Aorta (tissue), 5 donors: ENCODE measurements around the gene HYDIN. TPM values are rescaled to one million over a fixed set of nuclear protein-coding genes. Genes with fewer than 3 reads are reported as not detected.

Experiments used
- ATAC-seq: fragments of 200-7000 bp; cut with Tn5 transposase; one replicate; pipeline ENCODE4 v1.9.1; 2022; ENCODE audit warnings: moderate library complexity; ENCODE audit not compliant: low FRiP score
- DNase-seq, 2 donors: peaks; one replicate each; pipeline ENCODE4 v3.0.0-alpha.2; 2020
- H3K27ac ChIP-seq, 2 donors: one replicate each; pipeline ENCODE4 v1.5.1; 2013; ENCODE audit warnings: low read length in 2 of 2, mild to moderate bottlenecking in 2 of 2, moderate library complexity in 2 of 2, control low read depth in 1 of 2, inconsistent platforms in 1 of 2, low read depth in 1 of 2
- H3K27me3 ChIP-seq, 2 donors: one replicate each; pipeline ENCODE4 v1.6.1; 2013; ENCODE audit warnings: control low read depth in 1 of 2, low read length in 1 of 2, mild to moderate bottlenecking in 1 of 2, moderate library complexity in 1 of 2; ENCODE audit not compliant: insufficient read depth in 2 of 2, control insufficient read depth in 1 of 2
- H3K36me3 ChIP-seq, 2 donors: one replicate each; pipeline ENCODE4 v1.6.1; 2013; ENCODE audit warnings: control low read depth in 1 of 2, low read length in 1 of 2, mild to moderate bottlenecking in 1 of 2; ENCODE audit not compliant: insufficient read depth in 2 of 2, control insufficient read depth in 1 of 2
- H3K4me1 ChIP-seq, 2 donors: one replicate each; pipeline ENCODE4 v1.6.1; 2013; ENCODE audit warnings: low read length in 2 of 2, control low read depth in 1 of 2, mild to moderate bottlenecking in 1 of 2, moderate library complexity in 1 of 2; ENCODE audit not compliant: insufficient read depth in 2 of 2, control insufficient read depth in 1 of 2
- H3K4me3 ChIP-seq, 2 donors: one replicate each; pipeline ENCODE4 v1.5.1; 2013; ENCODE audit warnings: low read length in 2 of 2, control low read depth in 1 of 2, mild to moderate bottlenecking in 1 of 2
- H3K9me3 ChIP-seq: one replicate; pipeline ENCODE4 v1.6.1; 2013; ENCODE audit warnings: mild to moderate bottlenecking, low read length; ENCODE audit not compliant: control insufficient read depth
- WGBS, 2 donors: extraction: QIAGEN DNeasy Blood & Tissue Kit; methylation state at CpG; one replicate each; pipeline ENCODE4 v1.1.7; 2013; 5-methylcytosine and 5-hydroxymethylcytosine counted together
- intact Hi-C, 2 donors: fragments of 100-400 bp; cut with DNase I; formaldehyde crosslinking; loops; one replicate each; pipeline versions ENCODE4 v1.14.2 to v1.15.0; 2022
- polyA plus RNA-seq, 2 donors: library from polyadenylated mRNA; stranded (reverse); fragments of 200-250 nt; gene quantifications; one replicate each; pipeline ENCODE4 v1.2.3, GENCODE V29; 2013
- total RNA-seq, 2 donors: library from RNA; stranded (reverse); fragmentation: NEBNext Ultra II Directional; extraction: Animal tissue kit (Norgen Biotek cat#: 25700); gene quantifications; one replicate each; pipeline ENCODE4 v1.2.1, GENCODE V29; 2021
- donor health status: healthy with polysubstance abuse.
- donor health status: Bipolar disorder and iron deficiency.
- donor health status: DM: no; HTN: no; CAD: no.
- donor health status: DM: no; HTN: no; CAD: no.
- donor health status: DM: yes; HTN: yes; CAD: no.

HYDIN gene
- total and polyA plus RNA-seq, 4 donors, result 0.38 to 4.8 (median 4.2) TPM; not detected in 1

DNA sequence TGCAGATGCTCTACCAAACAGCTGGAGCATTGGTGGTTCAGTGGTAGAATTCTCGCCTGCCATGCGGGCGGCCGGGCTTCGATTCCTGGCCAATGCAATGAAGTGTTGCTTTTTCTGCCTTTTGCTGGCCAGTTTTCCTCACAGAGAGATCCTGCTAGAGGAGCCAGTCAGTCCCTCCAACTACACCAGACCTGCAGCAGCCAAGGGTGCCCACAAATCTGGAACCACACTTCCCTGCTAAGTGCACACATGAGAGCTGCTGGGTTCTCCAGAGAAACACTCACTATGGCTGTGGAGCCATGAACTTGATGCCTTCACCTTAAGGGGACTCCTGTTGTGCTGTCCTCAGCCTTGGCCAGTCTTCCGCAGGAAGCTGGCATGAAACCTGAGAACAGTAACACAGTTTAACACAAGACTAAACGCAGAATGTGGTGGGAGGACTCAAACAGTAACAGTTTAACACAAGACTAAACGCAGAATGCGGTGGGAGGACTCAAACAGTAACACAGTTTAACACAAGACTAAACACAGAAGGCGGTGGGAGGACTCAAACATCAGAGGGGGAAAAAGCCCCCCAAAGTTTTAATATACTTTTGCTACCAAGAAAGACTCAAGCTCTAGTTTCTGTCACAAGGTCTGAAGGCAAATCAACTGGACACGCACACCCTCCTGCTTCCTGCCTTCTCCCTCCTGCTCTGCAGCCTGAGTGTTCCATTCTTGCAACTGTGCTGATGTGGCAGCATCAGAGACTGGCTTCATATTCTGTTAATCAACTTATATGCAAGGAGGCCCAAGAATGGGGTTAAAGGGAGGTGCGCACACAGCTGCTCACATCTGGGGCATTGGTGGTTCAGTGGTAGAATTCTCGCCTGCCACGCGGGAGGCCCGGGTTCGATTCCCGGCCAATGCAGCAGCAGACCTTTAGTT, 441.6 kb downstream of the HYDIN start:
- Histone ChIP-seq H3K27me3 (no peaks in the 10 kb centered on the region), H3K36me3 (peaks cover 0 to under 1% of the 10 kb centered on the region in 2 donors), H3K9me3 (no peaks in the 10 kb centered on the region), H3K4me1 (no peaks in the 10 kb centered on the region), H3K27ac (no peak overlapping the region), H3K4me3 (no peak overlapping the region)
- ATAC-seq, result peak; percentile 40
- intact Hi-C loops, result no loop called here
- 81 to 83% methylated on average over 18 of the region's 18 CpGs for WGBS, 2 donors
- DNase-seq, result no peak

DNA sequence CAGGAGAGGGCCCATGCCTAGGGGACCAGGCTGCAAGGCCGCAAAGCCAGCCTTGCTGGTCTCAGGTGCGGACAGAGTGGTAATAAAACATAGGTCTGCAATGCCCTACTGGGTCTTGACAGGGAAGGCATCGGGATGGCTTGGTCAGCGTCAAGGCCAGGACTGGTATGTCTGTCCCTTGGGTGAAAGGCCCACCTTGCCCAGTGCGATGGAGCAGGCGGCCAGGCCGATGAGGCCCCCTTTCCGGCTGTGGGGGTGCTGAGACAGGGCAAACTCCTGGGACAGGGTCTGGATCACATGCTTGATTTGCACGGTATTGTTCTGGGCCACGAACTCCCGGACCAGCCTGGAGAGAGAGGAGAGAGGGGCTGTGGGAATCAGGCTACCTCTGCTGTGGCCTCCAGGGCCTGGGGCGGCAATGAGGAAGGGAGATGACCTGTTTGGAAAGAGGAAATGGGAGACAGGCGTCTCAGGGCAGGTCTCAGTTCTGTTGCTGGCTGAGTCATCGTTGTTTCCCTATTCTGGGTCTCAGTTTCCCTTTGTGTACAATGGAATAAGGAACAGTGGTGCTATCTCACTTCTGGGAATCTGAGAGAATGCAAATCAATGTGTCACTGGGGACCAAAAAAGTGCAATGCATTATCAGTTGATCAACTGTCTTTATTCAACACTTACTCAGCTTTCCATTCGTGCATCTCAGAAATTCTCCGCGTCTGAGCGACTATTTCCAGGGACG, 444.3 kb downstream of the HYDIN start:
- no peak overlapping the region for H3K4me3 ChIP-seq
- peak in 1 of 2 donors; percentile 69 for DNase-seq
- H3K9me3 ChIP-seq, result no peaks in the 10 kb centered on the region
- no peak for ATAC-seq
- H3K4me1 ChIP-seq, result no peaks in the 10 kb centered on the region
- intact Hi-C loops, result no loop called here
- H3K36me3 ChIP-seq, result peaks cover 0 to 3% of the 10 kb centered on the region in 2 donors
- H3K27ac ChIP-seq, result no peak overlapping the region
- 92% methylated on average over 19 of the region's 19 CpGs for WGBS, 2 donors
- no peaks in the 10 kb centered on the region for H3K27me3 ChIP-seq

DNA sequence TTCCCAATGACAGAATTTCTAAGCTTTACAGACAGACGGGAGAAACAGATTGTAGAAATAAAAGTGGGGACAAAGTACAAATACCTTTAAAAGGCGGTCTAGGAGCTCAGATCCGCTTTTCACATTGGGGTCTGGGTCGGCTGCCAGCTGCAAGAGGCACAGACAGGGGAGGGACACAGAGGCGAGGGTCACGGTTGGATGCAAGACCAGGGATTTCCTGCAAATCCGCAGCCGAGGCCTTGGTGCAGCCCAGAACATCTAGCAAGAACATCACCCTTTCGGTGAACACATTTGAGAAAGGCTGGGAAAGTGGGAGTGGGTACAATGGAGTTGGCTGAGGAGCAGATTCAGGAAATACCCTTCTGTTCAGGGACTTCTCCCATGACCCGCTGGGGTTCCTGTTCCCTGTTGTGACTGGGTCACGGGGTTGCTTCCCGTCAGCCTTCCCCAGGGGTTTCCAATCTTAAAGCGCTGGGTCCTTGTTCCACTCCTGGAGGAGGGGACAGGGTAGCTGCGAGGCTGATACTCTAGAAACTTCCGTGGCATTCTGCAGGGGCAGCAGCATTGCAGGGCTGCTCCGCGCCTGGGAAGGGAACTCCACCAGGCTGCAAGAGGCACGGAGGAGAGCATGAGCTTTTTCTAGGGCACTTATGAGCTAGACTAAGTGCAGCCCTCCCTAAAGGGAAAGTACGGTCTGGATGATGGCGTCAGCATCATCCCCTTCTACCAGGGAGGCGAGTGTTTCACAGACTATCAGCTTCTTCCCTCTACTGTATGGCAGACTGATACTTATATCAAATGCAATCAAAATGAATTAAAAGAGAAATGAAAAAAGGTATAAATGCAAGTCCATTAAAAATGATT, 445.6 kb downstream of the HYDIN start:
- H3K27me3 ChIP-seq, result no peaks in the 10 kb centered on the region
- no peak overlapping the region for H3K4me3 ChIP-seq
- intact Hi-C loops, result no loop called here
- H3K27ac ChIP-seq, result no peak overlapping the region
- no peaks in the 10 kb centered on the region for H3K9me3 ChIP-seq
- DNase-seq (no peak), ATAC-seq (no peak)
- no peaks in the 10 kb centered on the region for H3K4me1 ChIP-seq
- 91 to 92% methylated on average over 21 of the region's 21 CpGs for WGBS, 2 donors
- H3K36me3 ChIP-seq, result peaks cover 0 to 5% of the 10 kb centered on the region in 2 donors

DNA sequence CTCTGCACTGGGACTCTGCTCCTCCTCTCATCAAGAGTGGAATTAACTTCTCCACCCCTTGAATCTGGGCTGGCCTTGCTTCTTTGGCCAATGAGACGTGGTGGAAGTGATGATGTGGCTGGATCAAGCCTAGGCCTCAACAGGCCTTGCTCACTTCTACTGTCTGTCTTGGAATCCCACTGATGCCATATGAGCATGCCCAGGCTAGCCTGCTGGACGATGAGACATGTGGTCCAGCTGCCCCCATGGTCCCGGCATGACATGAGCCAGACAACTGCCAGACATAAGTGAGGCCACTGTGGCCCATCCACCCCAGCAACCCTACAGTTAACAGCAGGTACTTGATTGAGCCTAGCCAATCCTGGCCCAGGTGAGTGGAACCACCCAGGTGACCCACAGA, 448.3 kb downstream of the HYDIN start:
- ATAC-seq (no peak), DNase-seq (no peak)
- Histone ChIP-seq H3K36me3 (peaks cover 0 to 5% of the 10 kb centered on the region in 2 donors), H3K9me3 (no peaks in the 10 kb centered on the region), H3K27me3 (no peaks in the 10 kb centered on the region), H3K4me3 (no peak overlapping the region), H3K27ac (no peak overlapping the region), H3K4me1 (no peaks in the 10 kb centered on the region)
- intact Hi-C loops, result no loop called here
- 96 to 98% methylated on average over 3 of the region's 3 CpGs for WGBS, 2 donors

DNA sequence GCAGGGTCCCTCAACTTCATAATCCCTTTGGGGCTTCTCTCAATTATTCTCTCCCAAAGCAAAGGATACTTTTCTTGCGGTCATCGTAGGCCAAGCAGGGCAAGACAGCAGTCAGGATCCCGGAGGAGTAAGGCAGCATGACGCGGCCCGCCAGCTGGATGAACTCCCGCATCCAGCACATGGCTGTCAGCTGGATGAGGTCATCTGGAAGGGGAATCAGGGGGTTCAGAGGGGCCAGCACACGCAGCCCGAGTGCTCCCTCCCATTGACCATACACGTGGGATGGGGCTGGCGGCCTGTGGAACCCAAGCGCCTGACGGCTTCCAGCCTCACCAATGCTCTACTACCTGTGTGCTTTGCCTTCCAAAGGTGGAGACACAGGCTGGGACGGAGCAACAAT, 448.7 kb downstream of the HYDIN start:
- Histone ChIP-seq H3K27ac (no peak overlapping the region), H3K9me3 (no peaks in the 10 kb centered on the region), H3K4me1 (no peaks in the 10 kb centered on the region), H3K36me3 (peaks cover 0 to 5% of the 10 kb centered on the region in 2 donors), H3K4me3 (no peak overlapping the region), H3K27me3 (no peaks in the 10 kb centered on the region)
- DNase-seq (peak in 1 of 2 donors; percentile 55), ATAC-seq (peak; percentile 4)
- WGBS, 2 donors, result 96 to 98% methylated on average over 14 of the region's 14 CpGs
- intact Hi-C loops, result no loop called here

DNA sequence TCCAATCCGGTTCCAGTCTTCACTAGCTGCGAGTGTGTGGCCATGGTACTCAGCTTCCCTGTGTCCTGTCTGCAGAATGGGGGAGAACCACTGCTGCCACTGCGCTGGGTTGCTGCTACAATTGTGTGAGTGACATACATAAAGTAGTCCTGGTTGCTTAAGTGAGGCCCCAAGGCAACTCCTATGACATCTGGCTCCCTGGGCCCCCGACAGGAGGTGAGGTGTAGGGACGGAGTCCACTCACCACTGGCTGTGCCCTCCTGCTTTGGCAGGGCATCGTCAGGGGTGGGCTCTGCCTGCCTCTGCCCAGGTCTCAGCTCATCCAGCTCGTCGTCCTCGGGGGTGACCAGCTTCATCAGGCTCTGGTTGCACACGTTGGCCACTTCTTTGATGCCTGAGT, 450.0 kb downstream of the HYDIN start:
- no peak for ATAC-seq

GRCh38 chr16:70779361-70779760, 451.2 kb downstream of the HYDIN start:
- no peaks in the 10 kb centered on the region for H3K4me1 ChIP-seq
- no peak for ATAC-seq
- no peaks in the 10 kb centered on the region for H3K27me3 ChIP-seq
- no peak overlapping the region for H3K27ac ChIP-seq
- 92 to 93% methylated on average over 1 of the region's 1 CpG for WGBS, 2 donors
- DNase-seq, result no peak
- H3K36me3 ChIP-seq, result peaks cover 0 to 5% of the 10 kb centered on the region in 2 donors
- no peak overlapping the region for H3K4me3 ChIP-seq
- intact Hi-C loops, result loop anchor here (10.0 kb wide), 2 partner anchors 235 to 255 kb away; partner anchors contain the start of genes COG4 (in 1 of the 2) and SF3B3 (in 1 of the 2)
- H3K9me3 ChIP-seq, result no peaks in the 10 kb centered on the region

More for the DNA sequence above, 450.0 kb downstream of the HYDIN start:
- H3K9me3 ChIP-seq, result no peaks in the 10 kb centered on the region
- WGBS, 2 donors, result 94 to 96% methylated on average over 10 of the region's 10 CpGs
- no peak overlapping the region for H3K27ac ChIP-seq
- no peak for DNase-seq
- H3K27me3 ChIP-seq, result no peaks in the 10 kb centered on the region
- H3K36me3 ChIP-seq, result peaks cover 0 to 5% of the 10 kb centered on the region in 2 donors
- intact Hi-C loops, result no loop called here
- no peaks in the 10 kb centered on the region for H3K4me1 ChIP-seq
- no peak overlapping the region for H3K4me3 ChIP-seq

- 1 to 5% methylated on average over 8 of the region's 8 CpGs for WGBS, 2 donors
- no peaks in the 10 kb centered on the region for H3K27me3 ChIP-seq
- intact Hi-C loops, result loop anchor here (10.0 kb wide), 2 partner anchors 234 to 254 kb away; partner anchors contain the start of genes COG4 (in 1 of the 2) and SF3B3 (in 1 of the 2)
Observed at GRCh38 chr16:70778901-70779309, 451.6 kb downstream of the HYDIN start.

More at GRCh38 chr16:70778901-70779309, 451.6 kb downstream of the HYDIN start:
- ATAC-seq, result peak; percentile 89
- H3K36me3 ChIP-seq, result peaks cover 0 to 4% of the 10 kb centered on the region in 2 donors
- no peaks in the 10 kb centered on the region for H3K9me3 ChIP-seq
- H3K4me1 ChIP-seq, result no peaks in the 10 kb centered on the region
- no peak overlapping the region for H3K27ac ChIP-seq
- DNase-seq, result peak; percentile 66 to 87
- no peak overlapping the region for H3K4me3 ChIP-seq
